Neuronal stem cell (in vitro differentiated cells): Measurements from ENCODE around the gene NECAB3.

Experiments
- DNase-seq: peaks from one replicate; pipeline ENCODE4 v3.0.0-alpha.2; 2013; ENCODE audit warnings: low spot score
- H2AFZ ChIP-seq: one replicate; pipeline ENCODE4 v1.6.1; 2013; ENCODE audit warnings: mild to moderate bottlenecking, low read length, inconsistent platforms
- H2AK5ac ChIP-seq: 2 replicates; pipeline ENCODE4 v1.6.1; 2013; ENCODE audit warnings: low read depth, mild to moderate bottlenecking, inconsistent platforms, low read length, moderate library complexity, mixed read lengths
- H2BK120ac ChIP-seq: 2 replicates; pipeline ENCODE4 v1.6.1; 2013; ENCODE audit warnings: low read depth, mild to moderate bottlenecking, inconsistent platforms, low read length, moderate library complexity, mixed read lengths
- H2BK12ac ChIP-seq: one replicate; pipeline ENCODE4 v1.6.1; 2013; ENCODE audit warnings: low read length, inconsistent platforms
- H2BK15ac ChIP-seq: 2 replicates; pipeline ENCODE4 v1.6.1; 2013; ENCODE audit warnings: mild to moderate bottlenecking, low read length, inconsistent platforms, mixed read lengths
- H2BK5ac ChIP-seq: one replicate; pipeline ENCODE4 v1.6.1; 2013; ENCODE audit warnings: inconsistent platforms, mild to moderate bottlenecking, low read length, moderate library complexity
- H3K14ac ChIP-seq: one replicate; pipeline ENCODE4 v1.6.1; 2013; ENCODE audit warnings: low read length, inconsistent platforms
- H3K18ac ChIP-seq: 2 replicates; pipeline ENCODE4 v1.6.1; 2013; ENCODE audit warnings: low read length, inconsistent platforms
- H3K23ac ChIP-seq: 2 replicates; pipeline ENCODE4 v1.6.1; 2013; ENCODE audit warnings: low read depth, mild to moderate bottlenecking, mixed read lengths, low read length, inconsistent platforms; ENCODE audit not compliant: poor library complexity
- H3K27ac ChIP-seq: replicated peaks from 3 replicates; pipeline ENCODE4 v1.5.1; 2013; ENCODE audit warnings: low read length, inconsistent platforms
- H3K27me3 ChIP-seq, 3 experiments: 2 replicates each; pipeline ENCODE4 v1.6.1; 2013; ENCODE audit warnings: low read length in 3 of 3, mild to moderate bottlenecking in 2 of 3, inconsistent platforms in 1 of 3, low read depth in 1 of 3, mixed read lengths in 1 of 3, moderate library complexity in 1 of 3; ENCODE audit not compliant: control insufficient read depth in 3 of 3, insufficient read depth in 3 of 3
- H3K36me3 ChIP-seq, 2 donors: replicated peaks in 1 of 2; 2 replicates each; pipeline ENCODE4 v1.6.1; 2013; ENCODE audit warnings: low read length in 2 of 2; ENCODE audit not compliant: control insufficient read depth in 2 of 2, insufficient read depth in 2 of 2
- H3K4ac ChIP-seq: 2 replicates; pipeline ENCODE4 v1.6.1; 2013; ENCODE audit warnings: inconsistent platforms, mild to moderate bottlenecking, low read length, moderate library complexity
- H3K4me1 ChIP-seq, 2 donors: 1 replicate in 1 of 2; 2 replicates in 1 of 2; pipeline ENCODE4 v1.6.1; 2013; ENCODE audit warnings: low read length in 2 of 2, low read depth in 1 of 2; ENCODE audit not compliant: control insufficient read depth in 2 of 2, insufficient read depth in 1 of 2
- H3K4me2 ChIP-seq: one replicate; pipeline ENCODE4 v1.6.1; 2013; ENCODE audit warnings: mild to moderate bottlenecking, low read length, inconsistent platforms; ENCODE audit not compliant: insufficient read depth, poor library complexity, severe bottlenecking
- H3K4me3 ChIP-seq, 2 donors: 2 replicates each; pipeline ENCODE4 v1.5.1; 2013; ENCODE audit warnings: low read length in 2 of 2, mild to moderate bottlenecking in 2 of 2, inconsistent platforms in 1 of 2, moderate library complexity in 1 of 2
- H3K79me1 ChIP-seq: one replicate; pipeline ENCODE4 v1.6.1; 2013; ENCODE audit warnings: low read depth, mild to moderate bottlenecking, inconsistent platforms, low read length, moderate library complexity
- H3K9ac ChIP-seq: one replicate; pipeline ENCODE4 v1.6.1; 2013; ENCODE audit warnings: mild to moderate bottlenecking, low read depth, low read length, inconsistent platforms; ENCODE audit not compliant: poor library complexity
- H3K9me3 ChIP-seq, 2 donors: replicated peaks in 1 of 2; 2 replicates each; pipeline versions ENCODE3 to v1.6.1; 2013; ENCODE audit warnings: low read length in 2 of 2, mild to moderate bottlenecking in 2 of 2, inconsistent platforms in 1 of 2, low read depth in 1 of 2, mixed read lengths in 1 of 2, moderate library complexity in 1 of 2; ENCODE audit not compliant: control insufficient read depth in 2 of 2, insufficient read depth in 1 of 2
- H4K8ac ChIP-seq: one replicate; pipeline ENCODE4 v1.6.1; 2013; ENCODE audit warnings: low read depth, mild to moderate bottlenecking, inconsistent platforms, low read length, moderate library complexity
- H4K91ac ChIP-seq: one replicate; pipeline ENCODE4 v1.6.1; 2013; ENCODE audit warnings: low read length, low read depth, mild to moderate bottlenecking, inconsistent platforms; ENCODE audit not compliant: poor library complexity
- WGBS, 2 donors: extraction: QIAGEN DNeasy Blood & Tissue Kit; methylation state at CpG; one replicate each; pipeline ENCODE4 v1.1.7; 2013; ENCODE audit warnings: missing lambda C conversion rate in 2 of 2, mixed read lengths in 1 of 2; ENCODE audit not compliant: insufficient read length in 2 of 2, insufficient replicate concordance in 1 of 2; ENCODE audit errors: extremely low coverage in 2 of 2; 5-methylcytosine and 5-hydroxymethylcytosine counted together

Gene NECAB3

GRCh38 chr20:33684533-33685327 lies 10.5 kb upstream of the NECAB3 start:
- no CpG with 5 or more reads among the region's 10 CpGs for WGBS, 2 donors
- Histone ChIP-seq H3K14ac (peak overlapping the region; percentile 12), H3K27me3 (peaks cover 0 to 12% (median 0%) of the 10 kb centered on the region in 3 experiments), H2BK5ac (peak overlapping the region; percentile 26), H3K4ac (no peak overlapping the region), H3K4me2 (peak overlapping the region; percentile 74), H3K4me1 (peaks cover 11 to 13% of the 10 kb centered on the region in 2 donors), H2BK120ac (no peak overlapping the region), H3K79me1 (peaks cover 6% of the 10 kb centered on the region), H3K4me3 (peak overlapping the region; percentile 86 to 94), H3K23ac (no peak overlapping the region), H3K18ac (peak overlapping the region; percentile 87), H3K27ac (peak overlapping the region; percentile 75), H2AK5ac (peak overlapping the region; percentile 53), H3K9me3 (no peaks in the 10 kb centered on the region), H2BK12ac (no peak overlapping the region), H2BK15ac (no peak overlapping the region), H3K9ac (peak overlapping the region; percentile 85), H2AFZ (peak overlapping the region; percentile 78), H3K36me3 (peaks cover 11 to 41% of the 10 kb centered on the region in 2 donors), H4K91ac (no peak overlapping the region), H4K8ac (no peak overlapping the region)
- no peak for DNase-seq

DNA sequence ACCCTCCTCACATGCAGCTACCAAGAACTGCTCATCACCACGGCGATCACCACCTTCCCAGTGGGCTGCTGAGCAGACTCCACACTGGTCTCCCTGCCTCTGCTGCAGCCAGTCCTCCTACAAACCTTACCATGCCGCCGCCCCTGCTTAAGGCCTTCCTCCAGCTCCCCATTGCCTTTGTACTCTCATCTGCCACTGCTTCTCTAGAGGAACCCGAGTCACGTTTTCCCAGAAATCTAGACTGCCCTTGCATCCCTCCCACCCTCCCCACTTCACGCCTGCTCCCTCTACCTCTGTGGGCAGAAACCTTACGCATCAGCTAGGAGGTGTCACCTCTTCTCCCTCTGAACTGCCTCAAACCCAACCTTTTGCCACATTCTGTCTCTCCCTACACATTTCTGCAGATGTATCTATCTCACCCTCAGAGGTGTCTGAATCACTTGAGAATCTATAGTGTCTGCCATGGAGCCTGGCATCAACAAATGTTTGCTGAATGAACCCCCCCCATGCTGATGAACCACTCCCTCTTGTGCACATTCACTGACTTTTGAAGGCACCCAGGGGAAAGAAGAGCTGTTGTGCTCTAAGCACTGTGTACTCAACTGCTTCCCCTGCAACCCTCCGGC lies 7.6 kb upstream of the NECAB3 start:
- Histone ChIP-seq H2BK5ac (peak overlapping the region; percentile 22), H3K27ac (no peak overlapping the region), H3K4me1 (peaks cover 10 to 12% of the 10 kb centered on the region in 2 donors), H3K9me3 (peaks cover 0 to 4% of the 10 kb centered on the region in 2 donors), H4K91ac (no peak overlapping the region), H3K4me3 (no peak overlapping the region), H2BK15ac (no peak overlapping the region), H3K9ac (peak overlapping the region; percentile 78), H3K4ac (no peak overlapping the region), H3K27me3 (no peaks in the 10 kb centered on the region), H3K23ac (no peak overlapping the region), H3K36me3 (peaks cover 30 to 69% of the 10 kb centered on the region in 2 donors), H2AFZ (no peak overlapping the region), H4K8ac (no peak overlapping the region), H3K4me2 (no peak overlapping the region), H3K18ac (peak overlapping the region; percentile 25), H2BK12ac (no peak overlapping the region), H3K79me1 (peaks cover 7% of the 10 kb centered on the region), H2BK120ac (no peak overlapping the region), H2AK5ac (no peak overlapping the region), H3K14ac (no peak overlapping the region)
- no CpG with 5 or more reads among the region's 9 CpGs for WGBS, 2 donors
- DNase-seq, result no peak

GRCh38 chr20:33681288-33681687 lies 7.1 kb upstream of the NECAB3 start:
- Histone ChIP-seq H2AK5ac (no peak overlapping the region), H3K18ac (no peak overlapping the region), H3K27me3 (no peaks in the 10 kb centered on the region), H3K27ac (no peak overlapping the region), H3K4me1 (peaks cover 9 to 10% of the 10 kb centered on the region in 2 donors), H3K4me3 (no peak overlapping the region), H2AFZ (no peak overlapping the region), H3K14ac (no peak overlapping the region), H4K91ac (no peak overlapping the region), H3K79me1 (peaks cover 8% of the 10 kb centered on the region), H3K4ac (no peak overlapping the region), H4K8ac (no peak overlapping the region), H2BK15ac (no peak overlapping the region), H3K9me3 (peaks cover 0 to 5% of the 10 kb centered on the region in 2 donors), H3K36me3 (peaks cover 34 to 74% of the 10 kb centered on the region in 2 donors), H3K4me2 (no peak overlapping the region), H3K9ac (peak overlapping the region; percentile 78), H2BK120ac (no peak overlapping the region), H3K23ac (no peak overlapping the region), H2BK5ac (no peak overlapping the region), H2BK12ac (no peak overlapping the region)
- no peak for DNase-seq
- WGBS, 2 donors, result no CpG with 5 or more reads among the region's 5 CpGs

DNA sequence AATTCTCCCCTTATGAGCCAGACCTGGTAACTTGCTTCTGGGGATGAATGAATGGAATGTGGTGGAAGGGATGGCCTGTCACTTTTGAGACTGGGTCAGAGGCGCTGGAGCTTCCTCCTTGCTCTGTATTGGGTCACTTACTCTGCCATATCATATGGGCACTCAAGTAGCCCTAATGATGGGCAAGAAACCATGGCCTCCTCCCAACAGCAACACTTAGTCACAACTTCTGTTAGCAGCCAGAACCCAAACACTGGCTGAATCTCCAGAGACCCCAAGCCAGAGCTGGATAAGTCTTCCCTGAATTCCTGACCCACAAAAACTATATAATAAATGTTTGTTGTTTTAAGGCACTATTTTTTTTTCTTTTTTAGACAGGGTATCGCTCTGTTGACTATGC lies 6.5 kb upstream of the NECAB3 start:
- Histone ChIP-seq H3K27ac (no peak overlapping the region), H3K9ac (no peak overlapping the region), H2AK5ac (no peak overlapping the region), H3K79me1 (peaks cover 8% of the 10 kb centered on the region), H3K36me3 (peaks cover 37 to 79% of the 10 kb centered on the region in 2 donors), H3K4me2 (no peak overlapping the region), H4K8ac (no peak overlapping the region), H3K27me3 (no peaks in the 10 kb centered on the region), H3K14ac (no peak overlapping the region), H3K18ac (no peak overlapping the region), H2BK15ac (no peak overlapping the region), H4K91ac (no peak overlapping the region), H3K9me3 (peaks cover 0 to 7% of the 10 kb centered on the region in 2 donors), H2AFZ (no peak overlapping the region), H3K4me1 (peaks cover 10 to 14% of the 10 kb centered on the region in 2 donors), H2BK120ac (no peak overlapping the region), H2BK5ac (no peak overlapping the region), H3K4me3 (no peak overlapping the region), H3K4ac (no peak overlapping the region), H2BK12ac (no peak overlapping the region), H3K23ac (no peak overlapping the region)
- WGBS, 2 donors, result no CpG with 5 or more reads among the region's 2 CpGs
- DNase-seq, result no peak
